OCI-LY7 (cell line): ENCODE results near the gene LRRC3C.

Experiments used
- EZH2phosphoT487 ChIP-seq: fragments of 200-600 bp; sonication (generic); IDR thresholded peaks from 2 replicates; pipeline ENCODE4 v1.6.1; 2018; ENCODE audit warnings: low read depth, borderline replicate concordance, mild to moderate bottlenecking, mixed run types, antibody characterized with exemption, low read length, moderate library complexity, mixed read lengths
- TF ChIP-seq, protein P1 (sequence below): fragments of 200-600 bp; sonication (generic); conservative IDR thresholded peaks from 2 replicates; pipeline ENCODE4 v1.5.1; 2014; ENCODE audit warnings: mild to moderate bottlenecking, antibody characterized with exemption, low read length, moderate library complexity, mixed read lengths

DNA sequence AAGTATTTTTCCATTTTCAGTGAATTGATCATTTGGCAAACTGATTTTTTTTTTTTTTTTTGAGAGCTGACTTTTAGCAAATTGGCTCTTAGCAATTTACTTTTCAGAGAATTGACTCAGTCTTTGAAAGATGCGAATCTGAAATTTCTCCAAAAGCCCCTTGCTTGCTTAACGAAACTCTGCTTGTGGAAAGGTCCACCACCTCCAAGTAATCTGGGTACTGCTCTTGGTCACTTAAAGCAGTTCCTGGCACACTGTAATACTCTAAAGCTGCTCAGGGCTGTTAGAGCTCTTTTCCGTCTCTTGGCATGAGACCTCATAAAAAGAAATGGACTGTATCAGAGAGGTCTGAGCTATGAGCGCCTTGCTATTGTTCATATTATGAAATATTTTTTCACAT lies 12.0 kb upstream of the LRRC3C start:
- TF ChIP-seq, protein P1, sequence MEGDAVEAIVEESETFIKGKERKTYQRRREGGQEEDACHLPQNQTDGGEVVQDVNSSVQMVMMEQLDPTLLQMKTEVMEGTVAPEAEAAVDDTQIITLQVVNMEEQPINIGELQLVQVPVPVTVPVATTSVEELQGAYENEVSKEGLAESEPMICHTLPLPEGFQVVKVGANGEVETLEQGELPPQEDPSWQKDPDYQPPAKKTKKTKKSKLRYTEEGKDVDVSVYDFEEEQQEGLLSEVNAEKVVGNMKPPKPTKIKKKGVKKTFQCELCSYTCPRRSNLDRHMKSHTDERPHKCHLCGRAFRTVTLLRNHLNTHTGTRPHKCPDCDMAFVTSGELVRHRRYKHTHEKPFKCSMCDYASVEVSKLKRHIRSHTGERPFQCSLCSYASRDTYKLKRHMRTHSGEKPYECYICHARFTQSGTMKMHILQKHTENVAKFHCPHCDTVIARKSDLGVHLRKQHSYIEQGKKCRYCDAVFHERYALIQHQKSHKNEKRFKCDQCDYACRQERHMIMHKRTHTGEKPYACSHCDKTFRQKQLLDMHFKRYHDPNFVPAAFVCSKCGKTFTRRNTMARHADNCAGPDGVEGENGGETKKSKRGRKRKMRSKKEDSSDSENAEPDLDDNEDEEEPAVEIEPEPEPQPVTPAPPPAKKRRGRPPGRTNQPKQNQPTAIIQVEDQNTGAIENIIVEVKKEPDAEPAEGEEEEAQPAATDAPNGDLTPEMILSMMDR = no peak
- no peak for TF ChIP-seq EZH2phosphoT487
